ENCODE measurements around the gene PLXNC1.

PLXNC1 gene

GRCh38 chr12:94204499-94205247, 56.3 kb downstream of the PLXNC1 start:
- no peak for DNase-seq (ENCODE audit: low spot score)

GRCh38 chr12:94205822-94206221, 57.4 kb downstream of the PLXNC1 start:
- DNase-seq (ENCODE audit: low spot score) = no peak

GRCh38 chr12:94206886-94207285, 58.5 kb downstream of the PLXNC1 start:
- no peak for DNase-seq (ENCODE audit: low spot score)

GRCh38 chr12:94207467-94207848, 59.1 kb downstream of the PLXNC1 start:
- DNase-seq (ENCODE audit: low spot score) = no peak

- DNase-seq (ENCODE audit: low spot score) = peak; percentile 77
These were observed 59.7 kb downstream of the PLXNC1 start for GRCh38 chr12:94207849-94208621.

- no peak for DNase-seq (ENCODE audit: low spot score)
These were observed 60.2 kb downstream of the PLXNC1 start for GRCh38 chr12:94208622-94208966.

- no peak for DNase-seq (ENCODE audit: low spot score)
These were observed 60.9 kb downstream of the PLXNC1 start for GRCh38 chr12:94209240-94209639.

GRCh38 chr12:94211021-94211420, 62.6 kb downstream of the PLXNC1 start:
- DNase-seq (ENCODE audit: low spot score) = no peak

GRCh38 chr12:94218233-94218632, 69.9 kb downstream of the PLXNC1 start:
- no peak for DNase-seq (ENCODE audit: low spot score)

GRCh38 chr12:94219622-94220302, 71.4 kb downstream of the PLXNC1 start:
- no peak for DNase-seq (ENCODE audit: low spot score)

GRCh38 chr12:94220804-94221203, 72.4 kb downstream of the PLXNC1 start:
- peak; percentile 38 for DNase-seq (ENCODE audit: low spot score)

- no peak for DNase-seq (ENCODE audit: low spot score)
These were observed 74.1 kb downstream of the PLXNC1 start for GRCh38 chr12:94222351-94223084.

- no peak for DNase-seq (ENCODE audit: low spot score)
These were observed 75.5 kb downstream of the PLXNC1 start for GRCh38 chr12:94223842-94224241.

GRCh38 chr12:94225506-94225905, 77.1 kb downstream of the PLXNC1 start:
- no peak for DNase-seq (ENCODE audit: low spot score)

- no peak for DNase-seq (ENCODE audit: low spot score)
These were observed 77.7 kb downstream of the PLXNC1 start for GRCh38 chr12:94225947-94226630.

- no peak for DNase-seq (ENCODE audit: low spot score)
These were observed 78.7 kb downstream of the PLXNC1 start for GRCh38 chr12:94227066-94227465.

- no peak for DNase-seq (ENCODE audit: low spot score)
These were observed 80.1 kb downstream of the PLXNC1 start for GRCh38 chr12:94228488-94228907.

- no peak for DNase-seq (ENCODE audit: low spot score)
These were observed 81.5 kb downstream of the PLXNC1 start for GRCh38 chr12:94229902-94230301.

- DNase-seq (ENCODE audit: low spot score) = no peak
These were observed 82.1 kb downstream of the PLXNC1 start for GRCh38 chr12:94230357-94230905.

- no peak for DNase-seq (ENCODE audit: low spot score)
These were observed 83.3 kb downstream of the PLXNC1 start for GRCh38 chr12:94231709-94232108.

- DNase-seq (ENCODE audit: low spot score) = no peak
These were observed 87.5 kb downstream of the PLXNC1 start for GRCh38 chr12:94235848-94236247.

All from germinal center (tissue), 1 donor.